RWPE1 (cell line): ENCODE data around the gene SH2D3A.

Source experiments
- CTCF ChIA-PET: fragments of 350-600 bp; sonication (Branson Sonifier 250); formaldehyde crosslinking; extraction: SDS; loops from one replicate; lab custom pipeline; 2021; lab: Yijun Ruan, JAX
- POLR2A ChIA-PET: fragments of 400-600 bp; formaldehyde crosslinking; extraction: SDS; loops from one replicate; lab custom pipeline; 2020; ENCODE audit warnings: antibody characterized with exemption; ENCODE audit not compliant: low non-redundant PET; lab: Yijun Ruan, JAX
- DNase-seq: peaks from one replicate; pipeline ENCODE4 v3.0.0; 2012; ENCODE audit warnings: low spot score
- H3K27ac ChIP-seq: fragments of 450-650 bp; 2 replicates; pipeline ENCODE4 v1.5.1; 2017
- TF ChIP-seq, protein P1 (sequence below): fragments of 450-650 bp; conservative IDR thresholded peaks from 2 replicates; pipeline ENCODE4 v1.5.1; 2017; ENCODE audit warnings: low read depth, mild to moderate bottlenecking

Gene SH2D3A

GRCh38 chr19:6736169-6736916, 30.9 kb downstream of the SH2D3A start:
- ChIA-PET CTCF (interaction anchor here (0.5 to 1.1 kb wide), 11 partner anchors 79 to 537 kb away, joined by 3 to 11 read pairs (median 4); no protein-coding TSS in a partner anchor), POLR2A (no interaction called here)
- peak; percentile 68 for DNase-seq
- TF ChIP-seq, protein P1, sequence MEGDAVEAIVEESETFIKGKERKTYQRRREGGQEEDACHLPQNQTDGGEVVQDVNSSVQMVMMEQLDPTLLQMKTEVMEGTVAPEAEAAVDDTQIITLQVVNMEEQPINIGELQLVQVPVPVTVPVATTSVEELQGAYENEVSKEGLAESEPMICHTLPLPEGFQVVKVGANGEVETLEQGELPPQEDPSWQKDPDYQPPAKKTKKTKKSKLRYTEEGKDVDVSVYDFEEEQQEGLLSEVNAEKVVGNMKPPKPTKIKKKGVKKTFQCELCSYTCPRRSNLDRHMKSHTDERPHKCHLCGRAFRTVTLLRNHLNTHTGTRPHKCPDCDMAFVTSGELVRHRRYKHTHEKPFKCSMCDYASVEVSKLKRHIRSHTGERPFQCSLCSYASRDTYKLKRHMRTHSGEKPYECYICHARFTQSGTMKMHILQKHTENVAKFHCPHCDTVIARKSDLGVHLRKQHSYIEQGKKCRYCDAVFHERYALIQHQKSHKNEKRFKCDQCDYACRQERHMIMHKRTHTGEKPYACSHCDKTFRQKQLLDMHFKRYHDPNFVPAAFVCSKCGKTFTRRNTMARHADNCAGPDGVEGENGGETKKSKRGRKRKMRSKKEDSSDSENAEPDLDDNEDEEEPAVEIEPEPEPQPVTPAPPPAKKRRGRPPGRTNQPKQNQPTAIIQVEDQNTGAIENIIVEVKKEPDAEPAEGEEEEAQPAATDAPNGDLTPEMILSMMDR: peak; percentile 68
- peak overlapping the region; percentile 98 for H3K27ac ChIP-seq

DNA sequence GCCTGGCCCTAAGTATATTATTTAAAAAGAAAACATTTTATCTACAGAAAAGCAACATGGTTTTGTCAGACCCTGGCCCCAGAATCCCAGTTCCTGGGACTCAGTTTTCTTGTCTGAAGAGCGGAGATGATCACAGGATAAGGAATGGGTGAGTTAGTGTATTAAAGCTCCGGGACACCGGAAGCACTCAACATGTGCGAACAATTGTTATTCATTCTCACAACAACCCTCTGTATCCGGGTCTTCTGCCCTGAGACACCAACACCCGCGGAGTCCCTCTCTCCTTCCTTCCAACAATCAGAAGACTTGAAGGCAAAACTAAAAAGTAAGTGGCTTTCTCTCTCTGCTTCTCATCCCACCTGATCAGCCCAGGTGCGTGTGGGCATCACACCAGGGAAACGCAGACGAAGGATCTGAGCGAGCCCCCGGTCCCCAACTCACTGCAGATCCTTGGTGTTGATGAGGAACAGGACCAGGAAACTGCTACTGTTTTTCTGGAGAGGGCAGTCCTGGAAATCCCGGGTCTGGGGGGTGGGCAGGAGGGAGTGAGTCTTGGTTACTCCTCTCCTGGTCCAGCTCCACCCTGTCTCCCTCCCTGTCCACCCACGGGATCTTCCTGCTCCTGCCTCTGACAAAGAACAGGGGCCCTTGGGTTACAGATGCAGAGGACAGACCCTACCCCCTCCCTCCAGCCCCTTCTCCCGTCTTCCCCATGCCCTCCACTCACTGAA, 31.9 kb downstream of the SH2D3A start:
- TF ChIP-seq, protein P1: no peak
- ChIA-PET CTCF (interaction anchor here (1.1 kb wide), 1 partner anchor 128 kb away, joined by 4 read pairs; no protein-coding TSS in a partner anchor), POLR2A (no interaction called here)
- H3K27ac ChIP-seq: peak overlapping the region; percentile 98
- no peak for DNase-seq

DNA sequence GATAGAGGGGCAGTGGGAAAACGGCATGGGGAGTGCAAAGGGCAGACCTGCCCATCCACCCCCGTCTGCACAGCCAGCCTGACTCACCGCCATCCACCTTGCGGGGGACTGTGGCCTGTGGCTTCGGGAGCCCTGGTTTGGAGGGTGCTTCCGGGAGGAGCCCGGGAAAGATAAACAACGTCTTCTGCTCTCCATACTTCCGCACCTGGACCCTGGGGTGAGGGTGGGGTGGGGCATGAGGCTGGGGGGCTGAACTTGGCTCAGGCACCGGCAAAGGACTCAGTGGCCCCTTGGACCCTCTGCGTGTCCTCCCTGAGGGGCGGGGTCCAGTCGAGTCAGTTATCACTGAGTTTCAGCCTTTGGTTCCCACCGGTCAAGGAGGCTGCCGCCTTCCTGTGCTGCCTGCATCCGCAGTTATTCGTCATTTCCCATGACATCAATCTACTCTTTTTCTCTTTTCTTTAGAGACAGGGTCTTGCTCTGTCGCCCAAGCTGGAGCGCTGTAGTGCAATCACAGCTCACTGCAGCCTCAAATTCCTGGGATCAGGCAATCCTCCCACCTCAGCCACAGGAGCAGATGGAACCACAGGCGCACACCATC, 33.0 kb downstream of the SH2D3A start:
- ChIA-PET CTCF (no interaction called here), POLR2A (no interaction called here)
- peak overlapping the region; percentile 98 for H3K27ac ChIP-seq
- no peak for DNase-seq
- TF ChIP-seq, protein P1: no peak

DNA sequence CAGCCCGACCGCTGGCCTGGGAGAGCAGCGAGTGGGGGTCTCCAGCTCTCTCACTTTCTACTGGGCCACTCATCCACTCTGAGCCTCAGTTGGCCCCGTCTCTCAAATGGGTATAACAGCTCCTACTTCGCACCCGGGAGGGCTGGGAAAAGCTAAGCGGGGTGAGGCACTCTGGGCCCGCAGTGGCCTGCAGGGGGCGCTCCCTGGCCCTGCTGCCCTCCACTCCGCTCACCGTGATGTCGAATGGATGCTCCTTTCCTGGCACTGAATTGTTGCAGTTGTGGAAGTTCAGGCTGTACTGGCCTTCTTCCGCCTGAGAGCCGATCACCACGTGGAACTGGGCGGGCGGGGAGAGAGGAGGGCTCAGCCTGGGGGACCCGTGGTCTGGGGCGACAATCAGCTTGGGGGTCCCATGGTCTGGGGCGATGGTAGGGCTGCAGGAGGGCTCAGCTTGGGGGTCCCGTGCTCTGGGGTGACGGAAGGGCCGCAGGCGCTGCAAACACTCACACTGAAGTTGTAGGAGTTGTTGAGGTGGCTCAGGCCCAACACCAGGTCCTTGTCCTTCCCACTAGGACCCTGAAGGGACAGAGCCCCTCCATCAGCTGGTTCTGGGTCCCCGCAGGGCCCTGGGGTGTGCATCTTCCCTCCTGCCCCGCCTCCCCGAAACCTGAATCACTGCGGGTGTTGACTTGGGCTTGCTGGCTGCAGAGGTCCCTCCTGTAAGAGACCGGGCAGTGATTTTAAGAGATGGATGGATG, 33.7 kb downstream of the SH2D3A start:
- TF ChIP-seq, protein P1: no peak
- DNase-seq: no peak
- ChIA-PET CTCF (no interaction called here), POLR2A (no interaction called here)
- peak overlapping the region; percentile 98 for H3K27ac ChIP-seq

DNA sequence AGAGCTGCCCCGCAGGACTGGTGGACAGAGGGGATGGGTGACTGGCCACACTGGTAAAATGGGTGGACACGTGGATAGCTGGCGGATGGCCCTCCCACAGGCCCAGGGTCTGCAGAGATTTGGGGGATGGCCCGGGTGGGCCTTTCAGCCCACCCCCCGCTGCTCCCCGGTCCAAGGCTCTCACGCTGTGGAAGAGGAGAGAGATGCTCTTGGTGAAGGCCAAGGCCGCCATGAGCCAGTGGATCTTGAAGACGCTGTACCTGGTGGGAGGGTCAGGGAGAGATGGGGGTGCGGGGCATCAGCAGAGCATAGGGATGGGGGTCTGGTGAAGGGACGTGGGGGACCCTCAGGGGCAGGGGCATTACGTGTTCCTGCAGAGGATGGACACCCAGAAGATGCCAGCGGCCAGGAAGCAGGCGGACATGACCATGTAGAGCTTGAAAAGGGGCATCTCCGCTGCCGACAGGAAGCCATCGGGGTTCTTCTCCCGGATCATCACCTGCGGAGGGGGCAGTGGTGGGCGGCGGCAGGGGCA, 34.4 kb downstream of the SH2D3A start:
- POLR2A ChIA-PET: no interaction called here
- H3K27ac ChIP-seq: peak overlapping the region; percentile 98; the same call in 1 of the 2 replicates
- TF ChIP-seq, protein P1: no peak
- CTCF ChIA-PET: no interaction called here
- no peak for DNase-seq
